Suppressor macrophage (primary cell): ENCODE results near the gene PTPN4.

Experiments used
- DNase-seq, 4 experiments: peaks; one replicate each; pipeline ENCODE4 v3.0.0-alpha.2; 2020 to 2022

PTPN4 gene

GRCh38 chr2:120026890-120027289 is 267.2 kb downstream of the PTPN4 start:
- DNase-seq, result no peak

GRCh38 chr2:120028795-120029194 is 269.1 kb downstream of the PTPN4 start:
- no peak for DNase-seq

GRCh38 chr2:120029672-120030640 is 270.2 kb downstream of the PTPN4 start:
- DNase-seq, result no peak

- DNase-seq, result no peak
Observed at GRCh38 chr2:120032297-120032696, 272.6 kb downstream of the PTPN4 start.
